GM18870 (cell line): ENCODE results near the gene C3orf22.

Experiments used
- ATAC-seq: cut with Tn5 transposase; IDR thresholded peaks from one replicate; pipeline ENCODE4 v1.9.1; 2021; ENCODE audit warnings: moderate library complexity; ENCODE audit not compliant: unreplicated experiment

The C3orf22 gene

DNA sequence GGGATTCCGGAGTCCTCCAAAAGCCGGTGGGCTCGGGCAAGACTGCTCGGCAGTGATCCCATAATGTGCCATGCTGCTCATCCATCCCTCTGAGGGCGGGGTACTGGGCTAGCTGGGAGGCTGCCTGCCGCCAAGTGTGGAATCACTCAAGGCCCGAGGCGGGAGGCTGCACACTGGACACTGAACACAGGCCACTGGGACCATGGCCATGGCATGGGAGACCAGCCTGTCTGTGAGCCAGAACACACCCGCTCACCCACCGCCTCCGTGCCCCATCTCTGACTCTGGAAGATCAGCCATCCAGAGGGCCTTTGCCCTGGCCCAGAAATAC, 1.4 kb downstream of the C3orf22 start:
- ATAC-seq, result no peak

- no peak for ATAC-seq
Measured at GRCh38 chr3:126556637-126557414, 1.9 kb downstream of the C3orf22 start.

DNA sequence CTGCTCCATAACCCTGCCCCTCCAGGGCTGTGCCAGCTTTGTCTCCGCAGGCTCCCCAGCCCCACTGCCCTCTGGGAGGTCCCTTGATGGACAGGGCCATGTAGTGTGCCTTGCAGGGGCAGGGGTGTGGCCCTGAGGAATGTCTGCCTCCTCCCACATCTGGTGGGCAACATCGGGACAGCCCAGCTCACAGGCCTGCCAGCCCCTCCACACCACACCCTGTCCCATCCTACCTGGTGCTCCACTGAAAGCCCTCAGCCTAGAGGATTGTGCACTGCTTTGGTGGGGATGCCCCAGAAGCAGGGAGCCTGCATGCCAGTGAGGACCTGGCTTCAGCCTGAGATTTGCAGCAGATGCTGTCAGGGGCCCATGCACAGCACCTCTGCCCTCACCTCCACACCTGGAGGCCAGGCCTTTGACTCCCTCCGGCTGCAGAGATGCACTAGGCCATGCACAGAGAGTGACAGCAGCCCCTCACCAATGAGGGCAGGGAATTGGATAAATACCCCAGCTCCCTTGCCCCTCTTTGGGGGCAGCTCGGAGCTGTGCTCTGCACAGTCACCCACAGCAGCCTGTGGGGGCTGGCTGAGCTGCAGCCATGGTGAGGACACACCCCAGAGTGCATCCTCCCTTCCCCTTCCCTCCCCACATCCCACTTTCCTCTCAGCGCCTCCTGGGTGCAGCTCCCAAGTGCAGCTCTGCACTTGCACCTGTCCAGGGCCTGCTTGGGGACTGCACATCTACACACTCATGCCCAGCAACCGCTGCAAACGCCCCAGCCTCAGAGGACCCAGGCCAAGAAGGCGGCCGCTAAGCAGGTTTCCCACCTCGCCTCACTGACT, 2.7 kb downstream of the C3orf22 start:
- no peak for ATAC-seq

- ATAC-seq, result no peak
Measured at GRCh38 chr3:126554560-126555525, 3.9 kb downstream of the C3orf22 start.

- ATAC-seq, result no peak
Measured at GRCh38 chr3:126553284-126554084, 5.2 kb downstream of the C3orf22 start.

GRCh38 chr3:126552688-126553283, 5.9 kb downstream of the C3orf22 start:
- no peak for ATAC-seq

- ATAC-seq, result no peak
Measured at GRCh38 chr3:126551839-126552687, 6.7 kb downstream of the C3orf22 start.

GRCh38 chr3:126551121-126551838, 7.5 kb downstream of the C3orf22 start:
- no peak for ATAC-seq

GRCh38 chr3:126550488-126551051, 8.2 kb downstream of the C3orf22 start:
- no peak for ATAC-seq

- no peak for ATAC-seq
Measured at GRCh38 chr3:126549861-126550487, 8.8 kb downstream of the C3orf22 start.

GRCh38 chr3:126548556-126549466, 9.9 kb downstream of the C3orf22 start:
- no peak for ATAC-seq

GRCh38 chr3:126547721-126548120, 11.0 kb downstream of the C3orf22 start:
- ATAC-seq, result no peak

- ATAC-seq, result no peak
Measured at GRCh38 chr3:126546549-126547239, 12.0 kb downstream of the C3orf22 start.

DNA sequence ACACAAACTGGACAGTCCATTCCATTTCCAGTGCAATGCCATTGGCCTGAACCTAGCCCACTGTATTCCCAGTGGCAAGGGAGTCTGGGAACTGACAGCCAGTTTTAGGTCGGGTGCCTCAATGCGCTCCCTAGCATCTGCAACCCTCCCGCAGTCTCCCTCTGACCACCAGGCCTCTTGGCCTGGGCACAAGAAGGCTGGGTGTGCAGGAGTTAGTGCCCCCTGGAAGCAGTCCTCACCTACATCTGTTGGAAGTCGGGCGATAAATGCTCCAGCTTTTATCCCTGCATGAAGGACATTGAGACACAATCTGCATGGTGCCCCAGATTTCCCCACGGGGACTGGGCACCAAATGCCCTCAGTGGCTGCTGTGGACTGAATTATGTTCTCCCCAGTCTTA, 12.7 kb downstream of the C3orf22 start:
- ATAC-seq, result no peak

GRCh38 chr3:126545544-126545943, 13.2 kb downstream of the C3orf22 start:
- no peak for ATAC-seq
